ENCODE measurements around the gene TRPV6. TPM values are rescaled to one million over a fixed set of nuclear protein-coding genes. Genes with fewer than 3 reads are reported as not detected.

The TRPV6 gene
- total and polyA plus RNA-seq, 2 of the 4 experiments (the other 2 are of a cell fraction), result 0.03 TPM; not detected in 1

GRCh38 chr7:142894985-142895593, 9.5 kb upstream of the TRPV6 start:
- dilution Hi-C loops (cut with HindIII; ENCODE audit: low sequenced_read_pairs, unreplicated experiment), result no loop called here

More at GRCh38 chr7:142894985-142895593, 9.5 kb upstream of the TRPV6 start:
- Histone ChIP-seq H4K20me1 (ENCODE audit: insufficient read depth, low read length) (no peaks in the 10 kb centered on the region), H4K91ac (ENCODE audit: insufficient read depth, low read depth, low read length) (no peak overlapping the region), H2BK15ac (ENCODE audit: low read depth, low read length) (no peak overlapping the region), H3K4me2 (ENCODE audit: low read depth, low read length) (no peak overlapping the region), H3K27ac (ENCODE audit: insufficient read depth, low read length) (no peak overlapping the region), H2BK20ac (ENCODE audit: low read depth, low read length) (no peak overlapping the region), H3K9ac (ENCODE audit: low read depth, low read length) (no peak overlapping the region), H3K79me1 (ENCODE audit: low read depth in 1 of 2, low read length in 2 of 2) (no peaks in the 10 kb centered on the region), H2BK120ac (ENCODE audit: low read depth, low read length) (no peak overlapping the region), H3K4me3 (ENCODE audit: insufficient read depth, low read depth, low read length) (no peak overlapping the region), H4K5ac (ENCODE audit: low read depth, low read length) (no peak overlapping the region), H3K36me3 (ENCODE audit: control insufficient read depth, insufficient read depth, low read length) (no peaks in the 10 kb centered on the region), H3K4ac (ENCODE audit: low read depth, low read length) (no peak overlapping the region), H2AK9ac (replicated peaks; ENCODE audit: low read depth, low read length, poor library complexity) (no peak overlapping the region), H2AFZ (replicated peaks; ENCODE audit: low read length, poor library complexity) (no peak overlapping the region), H3K23ac (ENCODE audit: low read depth, low read length) (no peak overlapping the region), H3K18ac (ENCODE audit: low read depth, low read length) (no peak overlapping the region), H3K14ac (replicated peaks; ENCODE audit: low read depth, low read length) (no peak overlapping the region), H4K8ac (ENCODE audit: low read depth in 2 of 2, low read length in 2 of 2) (no peak overlapping the region), H3K9me1 (ENCODE audit: insufficient read depth, low read length) (no peaks in the 10 kb centered on the region), H2AK5ac (ENCODE audit: low read depth, low read length) (no peak overlapping the region), H3K4me1 (ENCODE audit: control insufficient read depth, insufficient read depth, low read length) (no peaks in the 10 kb centered on the region), H2BK5ac (ENCODE audit: low read depth, low read length, poor library complexity, severe bottlenecking) (no peak overlapping the region), H3K9me3 (ENCODE audit: control insufficient read depth, insufficient read depth, low read length) (peaks cover 6% of the 10 kb centered on the region; the same call in 1 of the 2 replicates), H3K56ac (ENCODE audit: extremely low read depth, insufficient read depth, low read length) (no peak overlapping the region), H3K27me3 (ENCODE audit: control insufficient read depth, insufficient read depth, low read length) (no peaks in the 10 kb centered on the region)
- BruUV-seq (replicated peaks), result no TSS peak
- DNase-seq, result no peak
- WGBS, 2 experiments (ENCODE audit: extremely low coverage in 2 of 2, insufficient read length in 1 of 2), result 0% methylated on average over 2 of the region's 6 CpGs; no CpG with 5 or more reads in 1 of the 2 experiments
- ChIA-PET CTCF (no interaction called here), POLR2A (ENCODE audit: unreplicated experiment) (no interaction called here)
- no peak for ATAC-seq (ENCODE audit: low read depth)
- TF ChIP-seq ELK1 (IDR thresholded peaks at IDR 0.05; ENCODE audit: borderline replicate concordance, low read depth, low read length) (no peak), RFX5 (IDR thresholded peaks at IDR 0.05; ENCODE audit: low read depth, low read length) (no peak), BHLHE40 (IDR thresholded peaks at IDR 0.05; ENCODE audit: low read depth, low read length) (no peak), USF2 (IDR thresholded peaks at IDR 0.05; ENCODE audit: low read depth, low read length) (no peak), MXI1 (IDR thresholded peaks at IDR 0.05; ENCODE audit: borderline replicate concordance, low read depth, low read length) (no peak), MAZ (IDR thresholded peaks at IDR 0.05; ENCODE audit: borderline replicate concordance, low read depth, low read length) (no peak), SMC3 (IDR thresholded peaks at IDR 0.05; ENCODE audit: low read depth, low read length) (no peak), RCOR1 (IDR thresholded peaks at IDR 0.05; ENCODE audit: insufficient replicate concordance, low read length) (no peak), FOS (IDR thresholded peaks at IDR 0.05; ENCODE audit: low read depth, low read length) (no peak), CTCF (conservative IDR thresholded peaks at IDR 0.05; ENCODE audit: low read depth, low read length) (no peak), CHD1 (IDR thresholded peaks at IDR 0.05; ENCODE audit: low read depth, low read length) (no peak), NFE2L2 (IDR thresholded peaks at IDR 0.05; ENCODE audit: low read depth, low read length) (no peak), RAD21 (IDR thresholded peaks at IDR 0.05; ENCODE audit: low read length) (no peak), POLR2A (IDR thresholded peaks at IDR 0.05; ENCODE audit: low read depth, low read length) (no peak), CEBPB (IDR thresholded peaks at IDR 0.05; ENCODE audit: low read depth, low read length) (no peak), MAFK (IDR thresholded peaks at IDR 0.05; ENCODE audit: low read depth, low read length) (no peak)
- intact Hi-C loops (cut with micrococcal nuclease), result no loop called here
- in situ Hi-C loops (cut with MboI; ENCODE audit: low sequenced_read_pairs), result no loop called here
